ENCODE data around the gene MRGPRD. TPM values are rescaled to one million over a fixed set of nuclear protein-coding genes. Genes with fewer than 3 reads are reported as not detected.
"Not testable (repeated sequence)": the region's sequence is repeated elsewhere in the genome, so short reads cannot be mapped to it uniquely, and the experiment has no call there.

MRGPRD gene
- total RNA-seq, 4 donors from 2014 or later, result not detected

DNA sequence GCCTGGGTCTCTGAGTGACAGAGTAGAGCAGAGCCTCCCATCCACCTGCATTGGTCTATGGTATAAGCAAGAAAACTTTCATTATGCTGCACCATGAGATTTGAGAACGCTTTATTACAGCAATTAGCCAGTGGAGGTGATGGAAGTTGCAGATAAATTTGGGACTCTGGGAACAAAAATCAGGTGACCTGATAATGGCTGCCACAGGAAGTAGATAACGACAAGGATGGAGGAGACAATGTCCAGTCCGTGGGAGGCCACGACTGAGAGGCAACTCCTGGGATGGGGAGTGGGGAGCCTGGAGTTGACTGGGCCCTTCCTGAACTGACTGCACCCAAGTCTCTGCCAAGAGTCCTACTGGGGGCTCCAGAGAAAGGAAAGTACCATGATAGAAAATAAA lies 4.7 kb downstream of the MRGPRD start:
- H3K4me1 ChIP-seq, result no peaks in the 10 kb centered on the region
- intact Hi-C loops (cut with DNase I), result no loop called here
- DNase-seq, result no peak

DNA sequence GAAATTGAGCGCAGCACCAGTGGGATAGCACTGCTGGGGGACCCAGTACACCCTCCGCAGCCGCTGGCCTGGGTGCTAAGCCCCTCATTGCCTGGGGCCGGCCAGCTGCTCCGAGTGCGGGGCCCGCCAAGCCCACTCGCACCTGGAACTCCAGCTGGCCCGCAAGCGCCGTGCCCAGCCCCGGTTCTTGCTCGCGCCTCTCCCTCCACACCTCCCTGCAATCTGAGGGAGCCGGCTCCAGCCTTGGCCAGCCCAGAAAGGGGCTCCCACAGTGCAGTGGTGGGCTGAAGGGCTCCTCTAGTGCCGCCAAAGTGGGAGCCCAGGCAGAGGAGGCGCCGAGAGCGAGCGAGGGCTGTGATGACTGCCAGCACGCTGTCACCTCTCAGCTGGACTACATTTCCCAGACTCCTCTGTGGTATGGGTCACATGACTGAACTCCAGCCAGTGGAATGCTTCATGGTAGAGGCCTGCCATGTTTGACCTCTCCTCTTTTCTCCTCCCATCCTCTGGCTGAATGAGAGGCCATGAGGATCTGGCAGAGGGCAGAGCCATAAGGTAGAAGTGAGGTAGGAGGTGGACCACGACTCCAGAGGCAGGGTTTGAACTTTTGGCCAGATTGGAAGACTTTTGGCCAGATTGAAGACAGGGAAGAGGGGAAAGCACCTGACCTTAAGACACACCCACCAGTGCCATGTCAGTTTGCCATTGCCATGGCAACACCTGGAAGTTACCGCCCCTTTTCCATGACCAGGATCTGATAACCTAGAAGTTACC lies 6.2 kb downstream of the MRGPRD start:
- H3K27ac ChIP-seq, result no peak overlapping the region
- TF ChIP-seq, protein P1, sequence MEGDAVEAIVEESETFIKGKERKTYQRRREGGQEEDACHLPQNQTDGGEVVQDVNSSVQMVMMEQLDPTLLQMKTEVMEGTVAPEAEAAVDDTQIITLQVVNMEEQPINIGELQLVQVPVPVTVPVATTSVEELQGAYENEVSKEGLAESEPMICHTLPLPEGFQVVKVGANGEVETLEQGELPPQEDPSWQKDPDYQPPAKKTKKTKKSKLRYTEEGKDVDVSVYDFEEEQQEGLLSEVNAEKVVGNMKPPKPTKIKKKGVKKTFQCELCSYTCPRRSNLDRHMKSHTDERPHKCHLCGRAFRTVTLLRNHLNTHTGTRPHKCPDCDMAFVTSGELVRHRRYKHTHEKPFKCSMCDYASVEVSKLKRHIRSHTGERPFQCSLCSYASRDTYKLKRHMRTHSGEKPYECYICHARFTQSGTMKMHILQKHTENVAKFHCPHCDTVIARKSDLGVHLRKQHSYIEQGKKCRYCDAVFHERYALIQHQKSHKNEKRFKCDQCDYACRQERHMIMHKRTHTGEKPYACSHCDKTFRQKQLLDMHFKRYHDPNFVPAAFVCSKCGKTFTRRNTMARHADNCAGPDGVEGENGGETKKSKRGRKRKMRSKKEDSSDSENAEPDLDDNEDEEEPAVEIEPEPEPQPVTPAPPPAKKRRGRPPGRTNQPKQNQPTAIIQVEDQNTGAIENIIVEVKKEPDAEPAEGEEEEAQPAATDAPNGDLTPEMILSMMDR (IDR thresholded peaks at IDR 0.05), result no peak
- no peak for TF ChIP-seq POLR2A (IDR thresholded peaks at IDR 0.05)
- H3K4me3 ChIP-seq (replicated peaks in 1 of 3), result no peak overlapping the region
- H3K9me3 ChIP-seq, result no peaks in the 10 kb centered on the region
- no peaks in the 10 kb centered on the region for H3K36me3 ChIP-seq
- H3K27me3 ChIP-seq, result no peaks in the 10 kb centered on the region
- DNase-seq, result no peak
- H3K4me1 ChIP-seq, result no peaks in the 10 kb centered on the region
- intact Hi-C loops (cut with DNase I), result no loop called here
- 87 to 95% methylated on average over 16 to 18 of the region's 23 CpGs for WGBS, 2 donors

More for the DNA sequence above, 4.7 kb downstream of the MRGPRD start:
- Histone ChIP-seq H3K4me3 (replicated peaks in 1 of 3) (no peak overlapping the region), H3K36me3 (no peaks in the 10 kb centered on the region), H3K27me3 (no peaks in the 10 kb centered on the region), H3K9me3 (no peaks in the 10 kb centered on the region), H3K27ac (no peak overlapping the region)
- TF ChIP-seq POLR2A (IDR thresholded peaks at IDR 0.05), result no peak
- TF ChIP-seq, protein P1 (IDR thresholded peaks at IDR 0.05), result no peak
- WGBS, 2 donors, result 61 to 73% methylated on average over 4 of the region's 4 CpGs

DNA sequence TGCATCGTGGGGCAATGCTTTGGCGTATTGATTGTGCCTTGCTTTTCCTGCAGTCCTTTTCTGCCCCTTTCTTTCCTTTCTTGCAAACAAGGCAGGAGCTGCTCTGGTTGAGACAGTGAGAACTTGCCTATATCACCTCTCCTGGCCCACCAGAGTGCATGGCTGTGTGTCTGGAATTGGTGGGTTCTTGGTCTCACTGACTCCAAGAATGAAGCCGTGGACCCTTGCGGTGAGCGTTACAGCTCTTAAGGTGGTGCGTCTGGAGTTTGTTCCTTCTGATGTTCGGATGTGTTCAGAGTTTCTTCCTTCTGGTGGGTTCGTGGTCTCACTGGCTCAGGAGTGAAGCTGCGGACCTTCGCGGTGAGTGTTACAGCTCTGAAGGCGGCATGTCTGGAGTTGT lies 7.1 kb downstream of the MRGPRD start:
- intact Hi-C loops (cut with DNase I); H3K4me3 ChIP-seq (replicated peaks in 1 of 3); H3K27me3 ChIP-seq; DNase-seq; H3K27ac ChIP-seq; H3K4me1 ChIP-seq; H3K9me3 ChIP-seq; H3K36me3 ChIP-seq: not testable (repeated sequence)
- 93 to 94% methylated on average over 12 of the region's 12 CpGs for WGBS, 2 donors

DNA sequence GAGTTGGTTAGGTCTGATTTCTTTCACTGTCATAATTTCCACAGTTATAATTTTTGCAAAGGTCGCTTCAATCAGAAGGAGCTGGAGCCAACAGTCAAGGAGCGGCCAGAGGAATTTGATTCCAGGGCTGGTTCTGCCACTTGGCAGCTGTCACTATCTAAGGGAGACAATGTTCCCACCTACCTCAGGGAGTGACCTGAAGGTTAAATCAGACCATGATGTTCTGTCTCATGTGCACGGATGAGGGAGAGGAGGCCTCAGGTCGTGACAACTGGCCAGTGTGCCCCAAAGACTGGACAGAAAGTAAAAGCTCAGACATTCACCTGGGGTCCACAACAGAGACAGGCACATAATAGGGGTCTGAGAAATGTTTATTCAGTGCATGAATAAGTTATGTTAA lies 7.6 kb downstream of the MRGPRD start:
- intact Hi-C loops (cut with DNase I), result no loop called here
- Histone ChIP-seq H3K4me1 (no peaks in the 10 kb centered on the region), H3K36me3 (no peaks in the 10 kb centered on the region), H3K27me3 (no peaks in the 10 kb centered on the region), H3K27ac (no peak overlapping the region), H3K4me3 (replicated peaks in 1 of 3) (no peak overlapping the region), H3K9me3 (no peaks in the 10 kb centered on the region)
- no peak for DNase-seq
- 61 to 76% methylated on average over 4 of the region's 4 CpGs for WGBS, 2 donors
- no peak for TF ChIP-seq POLR2A (IDR thresholded peaks at IDR 0.05)
- TF ChIP-seq, protein P1 (IDR thresholded peaks at IDR 0.05), result no peak

DNA sequence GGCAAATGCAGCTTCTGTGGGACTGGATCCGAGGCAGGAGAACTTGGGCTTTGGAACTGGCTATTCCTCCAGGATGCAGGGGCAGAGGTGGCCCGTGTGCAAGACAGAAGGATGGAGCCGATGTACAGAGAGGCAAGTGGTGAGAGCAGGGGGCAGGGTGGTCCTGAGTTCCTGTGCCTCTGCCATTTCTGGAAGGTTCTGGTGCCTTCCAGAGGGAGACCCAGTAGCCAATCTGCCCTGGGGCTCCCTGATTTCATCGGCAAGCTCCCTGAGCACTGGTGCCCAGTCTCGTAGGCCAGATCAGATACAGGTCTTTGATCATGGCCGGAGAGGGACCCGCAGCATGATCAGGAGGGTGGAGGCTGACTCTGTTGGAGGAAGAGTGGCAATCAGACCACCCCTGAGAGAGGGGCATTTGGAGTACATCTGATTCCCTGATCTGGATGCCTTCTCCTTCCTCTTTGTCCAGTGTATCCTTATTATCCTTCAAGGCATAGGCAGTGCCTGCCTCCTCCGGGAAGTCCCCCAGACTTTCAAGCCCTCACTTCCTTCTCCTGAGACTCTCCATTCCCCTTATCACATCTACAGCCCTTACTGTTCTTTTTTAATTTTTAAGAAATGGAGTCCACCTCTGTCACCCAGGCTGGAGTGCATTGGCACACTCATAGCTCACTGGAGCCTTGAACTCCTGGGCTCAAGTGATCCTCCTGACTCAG lies 9.7 kb downstream of the MRGPRD start:
- H3K9me3 ChIP-seq, result no peaks in the 10 kb centered on the region
- no peak for DNase-seq
- intact Hi-C loops (cut with DNase I), result no loop called here

More for the DNA sequence above, 9.7 kb downstream of the MRGPRD start:
- Histone ChIP-seq H3K27ac (no peak overlapping the region), H3K36me3 (no peaks in the 10 kb centered on the region), H3K4me3 (replicated peaks in 1 of 3) (no peak overlapping the region), H3K27me3 (no peaks in the 10 kb centered on the region), H3K4me1 (no peaks in the 10 kb centered on the region)
- 90 to 92% methylated on average over 6 to 7 of the region's 8 CpGs for WGBS, 2 donors
- no peak for TF ChIP-seq POLR2A (IDR thresholded peaks at IDR 0.05)
- TF ChIP-seq, protein P1 (IDR thresholded peaks at IDR 0.05), result no peak

All from thyroid gland (tissue), 4 donors.